A549 treated with GW870086 at 1 μM for 4 hours (cell line): ENCODE measurements around the gene RGS8. TPM values are rescaled to one million over a fixed set of nuclear protein-coding genes. Genes with fewer than 3 reads are reported as not detected.

Experiments
- total RNA-seq: library from RNA; stranded (reverse); fragments of 200-300 nt; extraction: Qiagen RNA extraction; gene quantifications from 5 replicates; pipeline ENCODE4 v1.2.3, GENCODE V29; 2022; ENCODE audit warnings: low read depth

Gene RGS8, protein sequence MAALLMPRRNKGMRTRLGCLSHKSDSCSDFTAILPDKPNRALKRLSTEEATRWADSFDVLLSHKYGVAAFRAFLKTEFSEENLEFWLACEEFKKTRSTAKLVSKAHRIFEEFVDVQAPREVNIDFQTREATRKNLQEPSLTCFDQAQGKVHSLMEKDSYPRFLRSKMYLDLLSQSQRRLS
- total RNA-seq, result not detected in 5 replicates

DNA sequence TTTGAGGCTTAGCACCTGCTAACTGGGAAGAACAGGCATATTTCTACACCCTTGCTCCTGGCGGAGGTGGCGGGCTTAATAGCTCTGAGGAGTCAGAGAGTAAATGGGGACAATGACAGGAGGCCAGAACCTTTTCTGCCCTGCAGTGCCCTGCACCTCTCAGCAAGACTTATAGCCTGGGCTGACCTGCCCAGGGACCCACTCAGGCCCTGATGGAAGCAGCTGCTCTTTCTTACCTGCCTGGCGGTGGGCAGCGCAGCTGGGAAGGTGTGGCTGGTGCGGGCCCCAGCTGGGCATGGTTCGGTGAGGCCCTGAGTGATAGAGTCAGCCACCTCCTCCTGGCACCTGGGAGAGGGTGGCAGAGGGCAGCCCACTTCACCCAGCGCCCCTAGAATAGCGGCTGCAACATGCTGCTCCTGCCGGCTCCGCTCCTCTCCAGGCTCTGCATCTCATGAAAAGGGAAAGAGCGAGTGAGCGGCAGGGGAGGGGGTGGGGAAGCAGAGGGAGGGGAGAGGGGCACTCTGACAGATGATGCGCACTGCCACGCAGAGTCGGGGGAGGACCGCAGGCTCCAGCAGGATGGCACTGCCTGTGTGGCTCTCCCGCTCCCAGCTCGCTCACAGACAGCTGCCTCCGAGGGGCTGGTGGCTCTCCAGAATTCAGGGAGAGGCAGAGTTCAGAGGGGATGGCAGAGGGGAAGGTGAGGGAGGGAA, at the start of gene RGS8:
RGS8 (minus strand) TSS at position 472 of the 713 bp plus-strand sequence. CDS start 14,938 bp downstream, outside the sequence.

Other genes starting within 250 kb of the RGS8 start
- not detected in 5 replicates for gene RGSL1, start 234.4 kb downstream of the RGS8 start, total RNA-seq
- 1.1 to 2.3 TPM (median 2.1 TPM) in 5 replicates for gene RNASEL, start 95.3 kb downstream of the RGS8 start, total RNA-seq
- 0.23 to 0.30 TPM (median 0.29 TPM) in 5 replicates for gene RGS16, start 80.2 kb downstream of the RGS8 start, total RNA-seq
- 0.40 to 1.3 TPM (median 0.75 TPM) in 5 replicates for gene NPL, start 105.2 kb upstream of the RGS8 start, total RNA-seq
- gene DHX9, start 154.8 kb upstream of the RGS8 start, total RNA-seq, result 153 to 176 TPM (median 161 TPM) in 5 replicates